HG02981 (cell line): Measurements from ENCODE around the gene TTC34.

Source experiments
- ATAC-seq: cut with Tn5 transposase; IDR thresholded peaks from one replicate; pipeline ENCODE4 v1.9.1; 2021; ENCODE audit warnings: mild to moderate bottlenecking, moderate library complexity; ENCODE audit not compliant: unreplicated experiment

The TTC34 gene

GRCh38 chr1:2812939-2813653 is 11.6 kb upstream of the TTC34 start:
- no peak for ATAC-seq

- no peak for ATAC-seq
Observed at GRCh38 chr1:2812136-2812535, 10.6 kb upstream of the TTC34 start.

- no peak for ATAC-seq
Observed at GRCh38 chr1:2811533-2811918, 10.0 kb upstream of the TTC34 start.

GRCh38 chr1:2810899-2811532 is 9.5 kb upstream of the TTC34 start:
- no peak for ATAC-seq

- ATAC-seq: no peak
Observed at GRCh38 chr1:2810281-2810680, 8.8 kb upstream of the TTC34 start.

- no peak for ATAC-seq
Observed at GRCh38 chr1:2809656-2810055, 8.2 kb upstream of the TTC34 start.

GRCh38 chr1:2808831-2809605 is 7.5 kb upstream of the TTC34 start:
- no peak for ATAC-seq

- ATAC-seq: no peak
Observed at GRCh38 chr1:2808386-2808705, 6.9 kb upstream of the TTC34 start.

GRCh38 chr1:2807678-2808385 is 6.3 kb upstream of the TTC34 start:
- no peak for ATAC-seq

GRCh38 chr1:2807036-2807435 is 5.5 kb upstream of the TTC34 start:
- no peak for ATAC-seq

- no peak for ATAC-seq
Observed at GRCh38 chr1:2806591-2806990, 5.1 kb upstream of the TTC34 start.

GRCh38 chr1:2805801-2806430 is 4.4 kb upstream of the TTC34 start:
- no peak for ATAC-seq

GRCh38 chr1:2804628-2805351 is 3.3 kb upstream of the TTC34 start:
- no peak for ATAC-seq

- ATAC-seq: no peak
Observed at GRCh38 chr1:2803931-2804627, 2.6 kb upstream of the TTC34 start.

GRCh38 chr1:2803086-2803930 is 1.8 kb upstream of the TTC34 start:
- ATAC-seq: no peak

GRCh38 chr1:2802421-2802961 is 998 bp upstream of the TTC34 start:
- ATAC-seq: no peak

- no peak for ATAC-seq
Observed at GRCh38 chr1:2801046-2801445, 447 bp downstream of the TTC34 start.

GRCh38 chr1:2800664-2801045 is 838 bp downstream of the TTC34 start:
- ATAC-seq: no peak
